ENCODE measurements around the gene IFIT1. TPM values are rescaled to one million over a fixed set of nuclear protein-coding genes. Genes with fewer than 3 reads are reported as not detected.

Gene IFIT1
- total RNA-seq, 1 experiment from 2014 or later: 0.26 TPM

- intact Hi-C loops (cut with micrococcal nuclease): no loop called here
- DNase-seq (ENCODE audit: unreplicated experiment): no peak
- no peaks in the 10 kb centered on the region for H3K36me3 Mint-ChIP-seq (ENCODE audit: insufficient read depth, unreplicated experiment)
- no peak overlapping the region for H3K4me3 Mint-ChIP-seq (ENCODE audit: unreplicated experiment)
- H3K4me1 Mint-ChIP-seq (ENCODE audit: insufficient read depth, unreplicated experiment): peaks cover 7% of the 10 kb centered on the region
- TF ChIP-seq, protein P1, sequence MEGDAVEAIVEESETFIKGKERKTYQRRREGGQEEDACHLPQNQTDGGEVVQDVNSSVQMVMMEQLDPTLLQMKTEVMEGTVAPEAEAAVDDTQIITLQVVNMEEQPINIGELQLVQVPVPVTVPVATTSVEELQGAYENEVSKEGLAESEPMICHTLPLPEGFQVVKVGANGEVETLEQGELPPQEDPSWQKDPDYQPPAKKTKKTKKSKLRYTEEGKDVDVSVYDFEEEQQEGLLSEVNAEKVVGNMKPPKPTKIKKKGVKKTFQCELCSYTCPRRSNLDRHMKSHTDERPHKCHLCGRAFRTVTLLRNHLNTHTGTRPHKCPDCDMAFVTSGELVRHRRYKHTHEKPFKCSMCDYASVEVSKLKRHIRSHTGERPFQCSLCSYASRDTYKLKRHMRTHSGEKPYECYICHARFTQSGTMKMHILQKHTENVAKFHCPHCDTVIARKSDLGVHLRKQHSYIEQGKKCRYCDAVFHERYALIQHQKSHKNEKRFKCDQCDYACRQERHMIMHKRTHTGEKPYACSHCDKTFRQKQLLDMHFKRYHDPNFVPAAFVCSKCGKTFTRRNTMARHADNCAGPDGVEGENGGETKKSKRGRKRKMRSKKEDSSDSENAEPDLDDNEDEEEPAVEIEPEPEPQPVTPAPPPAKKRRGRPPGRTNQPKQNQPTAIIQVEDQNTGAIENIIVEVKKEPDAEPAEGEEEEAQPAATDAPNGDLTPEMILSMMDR (IDR thresholded peaks at IDR 0.05; ENCODE audit: unreplicated experiment): no peak
- peaks cover 16% of the 10 kb centered on the region for H3K9me3 Mint-ChIP-seq (ENCODE audit: unreplicated experiment)
- H3K27ac Mint-ChIP-seq (ENCODE audit: low read depth, unreplicated experiment): no peak overlapping the region
- BruUV-seq (replicated peaks): no TSS peak
- H3K27me3 Mint-ChIP-seq (ENCODE audit: insufficient read depth, unreplicated experiment): no peaks in the 10 kb centered on the region
- ChIA-PET POLR2A (no interaction called here), CTCF (interaction anchor here (0.6 to 0.8 kb wide), 2 partner anchors 14 to 16 kb away, joined by 3 read pairs; no protein-coding TSS in a partner anchor)
Observed at GRCh38 chr10:89450901-89451300, 58.5 kb downstream of the IFIT1 start.

DNA sequence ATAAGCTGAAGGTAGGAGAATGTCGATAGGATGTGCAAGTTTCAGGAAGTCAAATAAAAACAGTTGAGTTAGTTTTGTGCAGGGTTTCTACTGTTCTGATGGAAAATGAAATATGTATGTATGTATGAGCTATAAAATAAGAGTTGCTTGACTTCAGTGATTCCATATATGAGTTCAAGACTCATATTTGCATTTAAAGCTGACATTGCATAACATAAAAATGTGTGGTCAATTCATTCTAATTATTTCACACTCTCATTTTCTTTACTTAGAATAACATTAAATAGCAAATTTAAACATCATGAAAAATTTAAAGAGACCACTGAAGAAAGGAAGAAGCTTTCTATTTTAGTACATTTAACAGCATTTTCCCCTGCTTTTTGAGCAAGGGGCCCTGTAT is 59.8 kb downstream of the IFIT1 start:
- intact Hi-C loops (cut with micrococcal nuclease): no loop called here
- Mint-ChIP-seq H3K4me3 (ENCODE audit: unreplicated experiment) (no peak overlapping the region), H3K27ac (ENCODE audit: low read depth, unreplicated experiment) (no peak overlapping the region), H3K27me3 (ENCODE audit: insufficient read depth, unreplicated experiment) (no peaks in the 10 kb centered on the region), H3K9me3 (ENCODE audit: unreplicated experiment) (peaks cover 8% of the 10 kb centered on the region), H3K36me3 (ENCODE audit: insufficient read depth, unreplicated experiment) (no peaks in the 10 kb centered on the region), H3K4me1 (ENCODE audit: insufficient read depth, unreplicated experiment) (peaks cover 7% of the 10 kb centered on the region)
- BruUV-seq (replicated peaks): no TSS peak
- ChIA-PET POLR2A (interaction anchor here (1.6 kb wide), 1 partner anchor 11 kb away, joined by 3 read pairs; no protein-coding TSS in a partner anchor), CTCF (interaction anchor here (0.8 to 1.4 kb wide), 3 partner anchors 14 to 102 kb away, joined by 3 to 4 read pairs (median 3); no protein-coding TSS in a partner anchor)
- DNase-seq (ENCODE audit: unreplicated experiment): no peak
- TF ChIP-seq, protein P1 (IDR thresholded peaks at IDR 0.05; ENCODE audit: unreplicated experiment): no peak

- intact Hi-C loops (cut with micrococcal nuclease): no loop called here
- Mint-ChIP-seq H3K4me3 (ENCODE audit: unreplicated experiment) (no peak overlapping the region), H3K4me1 (ENCODE audit: insufficient read depth, unreplicated experiment) (peaks cover 27% of the 10 kb centered on the region), H3K9me3 (ENCODE audit: unreplicated experiment) (no peaks in the 10 kb centered on the region), H3K27ac (ENCODE audit: low read depth, unreplicated experiment) (peak overlapping the region; percentile 0), H3K27me3 (ENCODE audit: insufficient read depth, unreplicated experiment) (no peaks in the 10 kb centered on the region), H3K36me3 (ENCODE audit: insufficient read depth, unreplicated experiment) (no peaks in the 10 kb centered on the region)
- TF ChIP-seq, protein P1 (IDR thresholded peaks at IDR 0.05; ENCODE audit: unreplicated experiment): no peak
- ChIA-PET CTCF (interaction anchor here (0.6 kb wide), 2 partner anchors 108 kb away, joined by 3 read pairs; no protein-coding TSS in a partner anchor), POLR2A (interaction anchor here (0.6 to 1.8 kb wide), 4 partner anchors 11 to 251 kb away, joined by 3 to 5 read pairs (median 3); no protein-coding TSS in a partner anchor)
- BruUV-seq (replicated peaks): no TSS peak
- no peak for DNase-seq (ENCODE audit: unreplicated experiment)
Observed at GRCh38 chr10:89454561-89455347, 62.3 kb downstream of the IFIT1 start.

Other genes with a start within 250 kb of the IFIT1 start
- gene CH25H, start 185.3 kb upstream of the IFIT1 start, total RNA-seq (2022): not detected in 2 replicates
- 18.5 and 22.3 TPM in 2 replicates for gene LIPA, start 140.8 kb upstream of the IFIT1 start, total RNA-seq (2022)
- gene IFIT2, start 90.6 kb upstream of the IFIT1 start, total RNA-seq (2022): 0.58 and 1.3 TPM in 2 replicates
- gene IFIT3, start 64.6 kb upstream of the IFIT1 start, total RNA-seq (2022): 1.4 and 3.6 TPM in 2 replicates
- not detected in 2 replicates for gene IFIT1B, start 14.6 kb upstream of the IFIT1 start, total RNA-seq (2022)
- 11.2 and 12.8 TPM in 2 replicates for gene IFIT5, start 21.9 kb downstream of the IFIT1 start, total RNA-seq (2022)
- gene SLC16A12, start 143.0 kb downstream of the IFIT1 start, total RNA-seq (2022): 0.09 and 0.10 TPM in 2 replicates

Data from MCF 10A (cell line).